ENCODE data around the gene TAPBP. TPM values are rescaled to one million over a fixed set of nuclear protein-coding genes. Genes with fewer than 3 reads are reported as not detected.

TAPBP gene
- total RNA-seq, 1 donor from 2014 or later, result 265 TPM

DNA sequence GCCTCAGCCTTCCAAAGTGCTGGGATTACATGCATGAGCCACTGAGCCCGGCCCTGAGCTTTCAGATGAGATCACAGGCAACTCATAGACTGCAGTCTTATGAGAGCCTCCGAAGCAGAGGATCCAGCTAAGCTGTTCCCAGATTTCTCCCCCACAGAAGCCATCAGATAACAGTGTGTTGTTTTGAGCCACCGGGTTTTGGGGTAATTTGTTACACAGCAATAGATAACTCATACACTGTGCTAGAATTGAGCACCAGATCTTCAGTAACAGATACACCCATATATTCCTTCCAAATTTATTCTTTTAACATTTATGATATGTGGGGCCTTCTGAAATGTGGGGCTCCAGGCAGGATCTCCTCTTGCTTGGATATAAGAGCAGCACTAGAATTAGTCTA lies 22.6 kb upstream of the TAPBP start:
- H3K4me1 Mint-ChIP-seq (ENCODE audit: low read depth), result peaks cover 5% of the 10 kb centered on the region
- no peaks in the 10 kb centered on the region for H3K9me3 Mint-ChIP-seq
- no peak overlapping the region for H3K27ac Mint-ChIP-seq
- no peaks in the 10 kb centered on the region for H3K36me3 Mint-ChIP-seq (ENCODE audit: low read depth)
- intact Hi-C loops (cut with micrococcal nuclease), result no loop called here
- H3K4me3 Mint-ChIP-seq, result no peak overlapping the region
- no peaks in the 10 kb centered on the region for H3K27me3 Mint-ChIP-seq (ENCODE audit: insufficient read depth)
- DNase-seq (ENCODE audit: low spot score), result no peak

DNA sequence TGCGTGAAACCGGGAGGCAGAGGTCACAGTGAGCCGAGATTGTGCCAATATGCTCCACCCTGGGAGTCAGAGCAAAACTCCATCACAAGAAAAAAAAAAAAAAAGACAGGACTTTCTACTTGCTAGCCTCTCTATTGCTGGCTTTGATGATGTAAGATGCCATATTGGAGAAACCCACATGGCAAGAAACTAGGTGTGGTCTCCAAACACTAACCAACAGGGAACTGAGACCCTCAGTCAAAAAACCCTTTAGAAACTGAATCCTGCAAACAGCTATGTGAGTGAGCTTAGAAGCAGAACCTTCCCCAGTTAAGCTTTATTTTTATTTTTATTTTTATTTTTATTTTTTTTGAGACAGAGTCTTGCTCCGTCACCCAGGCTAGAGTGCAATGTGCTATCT lies 22.0 kb upstream of the TAPBP start:
- H3K9me3 Mint-ChIP-seq, result no peaks in the 10 kb centered on the region
- H3K27me3 Mint-ChIP-seq (ENCODE audit: insufficient read depth), result no peaks in the 10 kb centered on the region
- no peak overlapping the region for H3K4me3 Mint-ChIP-seq
- intact Hi-C loops (cut with micrococcal nuclease), result no loop called here
- no peak overlapping the region for H3K27ac Mint-ChIP-seq
- DNase-seq (ENCODE audit: low spot score), result no peak
- peaks cover 5% of the 10 kb centered on the region for H3K4me1 Mint-ChIP-seq (ENCODE audit: low read depth)
- H3K36me3 Mint-ChIP-seq (ENCODE audit: low read depth), result no peaks in the 10 kb centered on the region

DNA sequence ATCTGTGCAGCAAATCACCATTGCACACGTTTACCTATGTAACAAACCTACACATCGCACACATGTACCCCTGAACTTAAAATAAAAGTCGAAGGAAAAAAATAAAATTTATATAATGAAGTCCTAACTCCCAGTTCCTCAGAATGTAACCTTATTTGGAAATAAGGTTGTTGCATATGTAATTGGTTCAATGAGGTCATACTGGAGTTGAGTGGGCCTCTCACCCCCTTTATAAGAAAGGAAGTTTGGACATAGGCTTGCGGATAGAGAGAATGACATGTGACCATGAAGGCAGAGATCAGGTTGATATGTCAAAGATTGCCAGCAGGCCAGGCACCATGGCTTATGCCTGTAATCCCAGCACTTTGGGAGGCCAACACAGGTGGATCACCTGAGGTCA lies 19.8 kb upstream of the TAPBP start:
- Mint-ChIP-seq H3K4me3 (no peak overlapping the region), H3K27me3 (ENCODE audit: insufficient read depth) (peaks cover 2% of the 10 kb centered on the region), H3K4me1 (ENCODE audit: low read depth) (peaks cover 5% of the 10 kb centered on the region), H3K9me3 (no peaks in the 10 kb centered on the region), H3K27ac (no peak overlapping the region), H3K36me3 (ENCODE audit: low read depth) (no peaks in the 10 kb centered on the region)
- no peak for DNase-seq (ENCODE audit: low spot score)
- intact Hi-C loops (cut with micrococcal nuclease), result no loop called here

DNA sequence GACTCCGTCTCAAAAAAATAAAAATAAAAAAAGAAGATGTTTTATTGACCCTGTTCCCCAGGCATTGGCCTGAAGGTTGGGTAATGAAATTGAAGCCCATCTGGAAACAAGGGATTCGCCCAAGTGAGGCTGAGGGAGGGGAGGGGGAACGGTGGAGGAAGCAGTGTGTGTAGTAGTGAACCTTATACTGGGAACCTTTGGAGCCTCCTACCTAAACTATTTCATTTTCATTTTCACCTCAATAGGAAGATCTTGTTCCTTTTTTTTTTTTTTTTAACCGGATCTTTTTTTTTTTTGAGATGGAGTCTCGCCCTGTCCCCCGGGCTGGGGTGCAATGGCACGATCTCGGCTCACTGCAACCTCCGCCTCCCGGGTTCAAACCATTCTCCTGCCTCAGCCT lies 16.9 kb upstream of the TAPBP start:
- Mint-ChIP-seq H3K4me1 (ENCODE audit: low read depth) (peaks cover 5% of the 10 kb centered on the region), H3K36me3 (ENCODE audit: low read depth) (no peaks in the 10 kb centered on the region), H3K9me3 (no peaks in the 10 kb centered on the region), H3K27me3 (ENCODE audit: insufficient read depth) (peaks cover 2% of the 10 kb centered on the region), H3K4me3 (no peak overlapping the region), H3K27ac (no peak overlapping the region)
- intact Hi-C loops (cut with micrococcal nuclease), result no loop called here
- no peak for DNase-seq (ENCODE audit: low spot score)

DNA sequence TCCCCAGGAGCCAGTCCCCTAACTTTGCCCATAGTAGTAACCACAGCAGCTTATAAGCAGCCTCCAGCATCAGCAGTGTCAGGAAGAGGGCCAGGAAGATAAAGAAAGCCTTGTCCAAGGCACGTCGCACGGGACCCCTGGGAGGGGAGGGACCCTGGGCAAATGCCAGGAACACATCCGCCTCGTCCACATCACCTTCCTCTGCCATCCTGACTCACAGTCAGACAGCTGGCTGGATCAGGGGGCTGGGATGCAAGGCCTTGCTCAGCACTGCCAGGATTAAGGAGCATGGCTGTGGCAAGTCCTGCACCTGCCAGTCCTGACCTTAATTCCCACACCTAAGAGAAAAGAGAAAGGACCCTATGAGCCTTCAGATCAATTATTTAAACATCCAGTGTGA lies 15.2 kb upstream of the TAPBP start:
- peaks cover 10% of the 10 kb centered on the region for H3K4me1 Mint-ChIP-seq (ENCODE audit: low read depth)

DNA sequence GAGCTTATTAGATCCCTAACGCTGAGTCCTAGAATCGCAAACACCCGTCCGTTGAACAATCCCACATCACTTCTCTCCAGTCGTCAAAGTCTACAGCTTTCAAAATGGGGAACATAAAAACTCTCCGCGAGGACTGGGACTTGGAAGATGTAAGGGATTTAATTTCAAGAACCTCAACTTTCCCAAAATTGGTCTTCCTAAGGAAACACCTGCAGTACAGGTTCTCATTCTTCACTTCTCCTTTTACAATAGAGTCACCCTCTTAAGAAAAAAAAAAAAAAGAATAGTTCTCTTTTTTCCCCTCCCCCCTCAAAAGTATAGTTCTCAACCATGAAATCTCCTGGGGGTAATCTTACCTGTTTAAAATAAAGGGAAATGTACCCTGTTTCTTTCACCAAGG lies 10.2 kb upstream of the TAPBP start:
- Mint-ChIP-seq H3K4me3 (peak overlapping the region; percentile 97), H3K9me3 (no peaks in the 10 kb centered on the region), H3K27ac (no peak overlapping the region), H3K27me3 (ENCODE audit: insufficient read depth) (peaks cover 2% of the 10 kb centered on the region), H3K36me3 (ENCODE audit: low read depth) (peaks cover 26% of the 10 kb centered on the region), H3K4me1 (ENCODE audit: low read depth) (peaks cover 50% of the 10 kb centered on the region)
- DNase-seq (ENCODE audit: low spot score), result no peak
- intact Hi-C loops (cut with micrococcal nuclease), result no loop called here

More for the DNA sequence above, 15.2 kb upstream of the TAPBP start:
- Mint-ChIP-seq H3K27me3 (ENCODE audit: insufficient read depth) (peaks cover 2% of the 10 kb centered on the region), H3K27ac (no peak overlapping the region), H3K4me3 (no peak overlapping the region), H3K9me3 (no peaks in the 10 kb centered on the region), H3K36me3 (ENCODE audit: low read depth) (no peaks in the 10 kb centered on the region)
- intact Hi-C loops (cut with micrococcal nuclease), result no loop called here
- no peak for DNase-seq (ENCODE audit: low spot score)

DNA sequence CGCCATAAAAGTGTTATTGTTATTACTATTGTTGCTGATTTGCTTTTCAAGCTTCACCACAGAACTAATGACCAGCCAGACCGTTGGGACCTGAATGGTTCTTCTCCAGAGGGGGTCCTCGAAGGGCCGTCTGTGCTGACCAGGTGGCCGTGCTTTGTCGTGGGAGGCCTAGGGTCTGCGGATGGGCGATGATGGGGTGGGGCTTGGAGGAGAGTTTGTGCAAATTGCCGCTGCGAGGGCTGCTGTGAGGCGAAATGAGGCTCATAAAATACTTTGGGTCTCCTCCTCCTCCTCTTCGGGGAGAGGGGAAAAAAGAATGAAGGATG lies 9.7 kb upstream of the TAPBP start:
- peak overlapping the region; percentile 97 for H3K4me3 Mint-ChIP-seq
- peak overlapping the region; percentile 98 for H3K27ac Mint-ChIP-seq
- DNase-seq (ENCODE audit: low spot score), result no peak

DNA sequence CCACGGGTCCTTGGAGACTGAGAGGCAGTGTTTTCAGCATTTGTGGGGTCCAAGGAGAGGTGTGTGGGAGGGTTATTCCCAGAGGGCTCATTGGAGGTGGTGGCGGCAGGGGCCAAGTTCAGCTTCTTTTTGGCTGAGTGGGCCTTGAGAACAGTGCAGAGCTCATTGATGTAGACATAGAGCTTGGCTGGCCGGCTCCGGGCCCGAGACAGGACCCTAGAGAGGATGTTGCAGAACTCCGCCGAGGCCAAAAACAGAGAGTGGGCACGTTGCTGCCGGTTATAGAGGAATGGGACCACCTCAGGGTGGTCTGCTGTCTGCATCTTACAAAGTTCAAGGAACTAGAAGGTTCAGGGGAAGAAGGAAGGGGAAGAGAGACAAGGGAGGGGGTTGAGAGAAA lies 7.3 kb upstream of the TAPBP start:
- no peak for DNase-seq (ENCODE audit: low spot score)
- intact Hi-C loops (cut with micrococcal nuclease), result no loop called here
- H3K27ac Mint-ChIP-seq, result peak overlapping the region; percentile 84
- peaks cover 39% of the 10 kb centered on the region for H3K36me3 Mint-ChIP-seq (ENCODE audit: low read depth)
- H3K4me1 Mint-ChIP-seq (ENCODE audit: low read depth), result peaks cover 68% of the 10 kb centered on the region
- no peaks in the 10 kb centered on the region for H3K27me3 Mint-ChIP-seq (ENCODE audit: insufficient read depth)
- H3K4me3 Mint-ChIP-seq, result peak overlapping the region; percentile 97
- H3K9me3 Mint-ChIP-seq, result no peaks in the 10 kb centered on the region

More for the DNA sequence above, 9.7 kb upstream of the TAPBP start:
- intact Hi-C loops (cut with micrococcal nuclease), result loop anchor here (1.0 kb wide), 9 partner anchors 9 to 131 kb away; partner anchors contain the start of genes KIFC1, PFDN6, TAPBP and VPS52
- Mint-ChIP-seq H3K4me1 (ENCODE audit: low read depth) (peaks cover 55% of the 10 kb centered on the region), H3K36me3 (ENCODE audit: low read depth) (peaks cover 30% of the 10 kb centered on the region), H3K27me3 (ENCODE audit: insufficient read depth) (no peaks in the 10 kb centered on the region), H3K9me3 (no peaks in the 10 kb centered on the region)

DNA sequence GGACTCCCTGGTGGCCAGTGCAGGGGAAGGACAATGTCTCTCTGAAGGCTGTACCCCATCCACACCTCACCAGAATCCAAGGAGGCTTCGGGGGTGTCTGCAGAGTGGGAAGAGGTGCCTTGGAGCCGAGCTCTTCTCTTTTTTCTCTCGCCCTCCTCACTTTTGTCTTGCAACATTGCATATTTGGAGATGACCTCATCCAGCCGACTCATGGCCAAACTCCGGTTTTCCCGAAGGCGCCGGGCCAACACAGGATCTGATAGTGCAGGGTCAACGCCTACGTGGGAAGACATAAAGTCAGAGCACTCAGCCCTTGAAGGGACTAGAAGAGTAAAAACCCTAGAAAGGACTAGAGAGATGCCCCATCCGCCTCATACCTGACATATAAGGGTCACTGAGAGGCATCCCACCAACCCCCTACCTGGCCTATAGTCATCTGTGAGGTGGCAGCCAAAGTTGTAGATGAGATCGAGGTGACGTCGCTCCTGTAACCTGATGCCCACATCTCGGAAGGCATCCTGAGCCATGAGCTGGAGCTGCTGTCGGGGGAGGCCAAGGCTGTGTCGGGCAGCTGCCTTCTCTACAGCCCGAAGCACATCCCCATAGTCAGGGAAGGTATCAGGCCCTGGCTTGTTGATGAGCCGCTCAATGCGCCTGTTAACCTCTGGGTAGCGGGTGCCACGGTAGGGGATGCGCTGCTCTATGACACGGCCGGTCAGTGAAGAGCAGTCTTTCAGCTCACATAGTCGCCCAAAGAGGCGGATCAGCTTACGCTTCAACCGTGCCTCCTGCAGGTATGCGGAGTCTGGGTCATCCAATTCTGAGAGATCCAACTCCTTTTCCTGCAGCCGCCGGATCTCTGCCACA lies 6.7 kb upstream of the TAPBP start:
- no peak for DNase-seq (ENCODE audit: low spot score)
- Mint-ChIP-seq H3K4me3 (peak overlapping the region; percentile 97), H3K27ac (no peak overlapping the region), H3K4me1 (ENCODE audit: low read depth) (peaks cover 75% of the 10 kb centered on the region), H3K9me3 (no peaks in the 10 kb centered on the region), H3K36me3 (ENCODE audit: low read depth) (peaks cover 40% of the 10 kb centered on the region), H3K27me3 (ENCODE audit: insufficient read depth) (no peaks in the 10 kb centered on the region)
- intact Hi-C loops (cut with micrococcal nuclease), result no loop called here

DNA sequence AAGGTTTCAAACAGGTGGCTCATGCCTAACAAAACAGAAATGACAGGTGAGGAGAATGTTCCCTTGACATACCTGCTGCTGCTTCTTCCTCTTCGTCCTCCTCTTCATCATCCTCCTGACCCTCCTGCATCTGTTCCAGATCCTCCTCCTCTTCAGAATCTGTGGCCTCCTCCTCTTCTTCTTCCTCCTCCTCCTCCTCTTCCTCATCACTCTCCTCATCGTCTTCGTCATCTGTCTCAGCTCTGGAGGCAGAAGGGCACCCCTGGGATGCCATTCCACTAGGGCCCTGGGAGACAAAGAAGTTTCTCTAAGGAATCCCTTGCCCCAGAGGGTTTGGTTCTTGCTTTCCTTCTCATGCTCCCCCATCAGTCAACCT lies 6.0 kb upstream of the TAPBP start:
- intact Hi-C loops (cut with micrococcal nuclease), result no loop called here
- peak overlapping the region; percentile 97 for H3K4me3 Mint-ChIP-seq
- peaks cover 80% of the 10 kb centered on the region for H3K4me1 Mint-ChIP-seq (ENCODE audit: low read depth)

DNA sequence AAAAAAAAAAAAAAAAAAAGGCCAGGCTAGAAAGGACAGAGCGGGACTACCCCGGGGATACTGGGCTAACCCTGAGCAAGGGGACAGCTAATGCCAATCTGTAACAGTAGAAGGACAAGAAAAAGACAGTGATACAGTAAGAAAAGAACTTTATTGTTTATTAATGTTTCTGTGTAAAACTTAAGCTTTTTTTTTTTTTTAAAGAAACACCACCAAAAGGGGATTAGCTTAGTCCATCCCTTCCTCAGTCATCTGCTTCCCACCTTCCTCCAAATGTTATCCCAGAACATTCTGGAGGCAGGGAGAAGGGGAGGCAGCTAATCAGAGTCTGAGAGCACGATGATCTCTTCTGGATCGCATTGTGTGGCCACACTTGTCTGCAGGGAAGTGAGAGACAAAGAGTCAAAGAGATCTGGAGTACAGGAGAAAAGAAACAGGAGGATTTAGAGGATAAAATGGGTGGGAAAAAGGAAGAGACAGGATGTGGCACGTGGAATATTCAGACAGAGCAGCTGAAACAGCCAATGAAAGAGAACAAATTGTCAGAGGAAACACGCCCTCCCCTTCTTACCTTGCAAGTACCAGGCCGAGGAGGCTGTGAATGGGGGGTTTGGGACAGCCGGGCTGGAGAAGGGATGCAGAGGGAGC lies 4.7 kb upstream of the TAPBP start:
- H3K36me3 Mint-ChIP-seq (ENCODE audit: low read depth), result peaks cover 47% of the 10 kb centered on the region
- H3K9me3 Mint-ChIP-seq, result no peaks in the 10 kb centered on the region
- DNase-seq (ENCODE audit: low spot score), result no peak
- peak overlapping the region; percentile 97 for H3K4me3 Mint-ChIP-seq
- peaks cover 81% of the 10 kb centered on the region for H3K4me1 Mint-ChIP-seq (ENCODE audit: low read depth)
- H3K27ac Mint-ChIP-seq, result peak overlapping the region; percentile 94
- H3K27me3 Mint-ChIP-seq (ENCODE audit: insufficient read depth), result no peaks in the 10 kb centered on the region
- intact Hi-C loops (cut with micrococcal nuclease), result loop anchor here (1.0 kb wide), 4 partner anchors 20 to 136 kb away; partner anchors contain the start of genes KIFC1, RGL2 and ZBTB9

More for the DNA sequence above, 6.0 kb upstream of the TAPBP start:
- peak overlapping the region; percentile 38 for H3K27ac Mint-ChIP-seq
- no peaks in the 10 kb centered on the region for H3K27me3 Mint-ChIP-seq (ENCODE audit: insufficient read depth)
- peaks cover 40% of the 10 kb centered on the region for H3K36me3 Mint-ChIP-seq (ENCODE audit: low read depth)
- H3K9me3 Mint-ChIP-seq, result no peaks in the 10 kb centered on the region
- no peak for DNase-seq (ENCODE audit: low spot score)

DNA sequence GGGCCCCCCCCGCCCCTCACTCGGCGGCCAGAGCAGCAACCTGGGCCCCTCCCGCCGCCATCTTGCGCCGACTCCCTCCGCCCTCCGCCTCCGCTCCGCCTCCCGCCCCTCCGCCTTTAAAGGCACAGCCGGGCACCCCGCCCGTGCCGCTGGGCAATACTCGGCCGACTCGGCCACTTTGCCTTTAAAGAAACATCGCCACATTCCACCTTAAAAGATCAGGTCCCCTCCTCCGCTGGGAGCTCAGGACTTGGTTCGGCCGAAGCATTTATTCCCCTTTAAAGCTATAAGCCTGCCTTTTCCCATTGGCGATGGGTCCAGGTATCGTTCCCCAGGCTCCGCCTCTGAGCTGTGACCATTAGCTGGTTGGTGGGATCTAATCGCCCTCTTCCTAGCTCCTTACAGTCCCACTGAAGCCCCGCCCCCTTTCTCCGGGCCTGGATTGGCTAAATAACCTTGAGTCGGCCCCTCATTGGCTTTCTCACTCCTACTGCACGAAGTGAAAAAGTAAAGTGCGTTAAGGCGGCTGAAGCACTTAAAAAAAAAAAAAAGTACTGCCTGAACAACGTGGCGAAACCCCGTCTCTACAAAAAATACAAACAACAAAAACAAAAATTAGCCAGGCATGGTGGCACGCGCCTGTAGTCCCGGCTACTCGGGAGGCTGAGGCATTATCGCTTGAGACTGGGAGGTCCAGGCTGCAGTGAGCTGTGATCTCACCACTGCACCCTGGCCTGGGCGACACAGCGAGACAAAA lies 4.0 kb upstream of the TAPBP start, which contains the start of gene ZBTB22:
TSS of gene ZBTB22 (minus strand) at position 76 of the 757 bp plus-strand sequence. CDS start 828 bp downstream, outside the sequence.
- peaks cover 74% of the 10 kb centered on the region for H3K4me1 Mint-ChIP-seq (ENCODE audit: low read depth)
- peak within 1 kb of the TSS; percentile 94 for H3K27ac Mint-ChIP-seq
- H3K27me3 Mint-ChIP-seq (ENCODE audit: insufficient read depth), result no peaks in the 10 kb centered on the region
- peak; percentile 92 for DNase-seq (ENCODE audit: low spot score)
- peak within 1 kb of the TSS; percentile 97 for H3K4me3 Mint-ChIP-seq
- H3K36me3 Mint-ChIP-seq (ENCODE audit: low read depth), result peaks cover 50% of the 10 kb centered on the region
- H3K9me3 Mint-ChIP-seq, result no peaks in the 10 kb centered on the region
- intact Hi-C loops (cut with micrococcal nuclease), result loop anchor here (1.0 kb wide), 5 partner anchors 20 to 136 kb away; partner anchors contain the start of genes KIFC1, PFDN6, RGL2 and WDR46

DNA sequence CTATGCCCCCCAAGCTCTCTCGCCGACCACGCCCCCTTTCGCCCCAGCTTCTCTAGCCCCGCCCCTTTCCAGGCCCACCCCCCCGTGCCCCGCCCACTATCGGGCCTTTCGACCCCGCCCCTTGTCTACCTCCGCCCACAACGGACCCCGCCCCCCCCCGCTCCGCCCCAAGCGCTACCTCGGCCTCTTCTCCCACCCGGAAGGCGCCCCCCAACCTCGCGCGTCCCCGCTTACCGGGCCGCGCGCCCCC lies 3.5 kb upstream of the TAPBP start:
- H3K27ac Mint-ChIP-seq, result peak overlapping the region; percentile 71
- intact Hi-C loops (cut with micrococcal nuclease), result loop anchor here (1.0 kb wide), 1 partner anchor 28 kb away; the partner anchor contains the start of genes PFDN6 and WDR46

More for the DNA sequence above, 3.5 kb upstream of the TAPBP start:
- H3K36me3 Mint-ChIP-seq (ENCODE audit: low read depth), result peaks cover 53% of the 10 kb centered on the region
- no peaks in the 10 kb centered on the region for H3K9me3 Mint-ChIP-seq
- no peaks in the 10 kb centered on the region for H3K27me3 Mint-ChIP-seq (ENCODE audit: insufficient read depth)
- DNase-seq (ENCODE audit: low spot score), result no peak
- peaks cover 74% of the 10 kb centered on the region for H3K4me1 Mint-ChIP-seq (ENCODE audit: low read depth)
- peak overlapping the region; percentile 77 for H3K4me3 Mint-ChIP-seq

Measured in activated T-helper 1 cell treated with anti-CD3 and anti-CD28 coated beads, Interleukin-12 subunit alpha, Interleukin-12 subunit beta, Interleukin-2, Interleukin-4 antibody, amounts not matched to agents 30 ng/mL and 10 ng/mL and 1 ng/mL, durations not matched to agents 14 hours and 24 hours and 36 hours (primary cell).